Brain microvascular endothelial cell (primary cell): ENCODE data around the gene GMDS.
A peak's percentile ranks its signal among the peaks of the same experiment; 100 is the strongest.

Source experiments
- DNase-seq: peaks from one replicate; pipeline ENCODE4 v3.0.0-alpha.2; 2020
- H3K27ac ChIP-seq: fragments of 250-450 bp; sonication (Bioruptor Pico); 2 replicates; pipeline ENCODE4 v1.5.1; 2020; ENCODE audit warnings: mild to moderate bottlenecking, moderate library complexity
- H3K27me3 ChIP-seq: fragments of 250-450 bp; sonication (Bioruptor Pico); replicated peaks from 2 replicates; pipeline ENCODE4 v1.5.1; 2020; ENCODE audit warnings: mild to moderate bottlenecking
- H3K36me3 ChIP-seq: fragments of 250-450 bp; sonication (Bioruptor Pico); replicated peaks from 2 replicates; pipeline ENCODE4 v1.5.1; 2020; ENCODE audit warnings: mild to moderate bottlenecking
- H3K4me3 ChIP-seq: 2 replicates; pipeline ENCODE4 v1.5.1; 2011; ENCODE audit warnings: low read depth, mild to moderate bottlenecking, control low read depth, low read length, moderate library complexity
- CTCF ChIP-seq: IDR thresholded peaks from 2 replicates; pipeline ENCODE4 v1.5.1; 2011; ENCODE audit warnings: low read depth, mild to moderate bottlenecking, moderate library complexity, low read length, control low read depth, inconsistent platforms; ENCODE audit errors: missing control alignments
- in situ Hi-C: cut with HindIII; loops from 2 replicates; pipeline ENCODE4 v1.10.0; 2017; ENCODE audit warnings: low sequenced_read_pairs, low pct_ligation_motif_present

The GMDS gene

GRCh38 chr6:1609041-1609647, 636.3 kb downstream of the GMDS start:
- DNase-seq, result no peak
- Histone ChIP-seq H3K4me3 (peak overlapping the region; percentile 42), H3K27ac (no peak overlapping the region), H3K27me3 (peaks cover 48% of the 10 kb centered on the region), H3K36me3 (no peaks in the 10 kb centered on the region)
- in situ Hi-C loops, result loop anchor here (25.0 kb wide), 2 partner anchors 503 to 753 kb away; no protein-coding TSS in a partner anchor
- TF ChIP-seq CTCF, result no peak

DNA sequence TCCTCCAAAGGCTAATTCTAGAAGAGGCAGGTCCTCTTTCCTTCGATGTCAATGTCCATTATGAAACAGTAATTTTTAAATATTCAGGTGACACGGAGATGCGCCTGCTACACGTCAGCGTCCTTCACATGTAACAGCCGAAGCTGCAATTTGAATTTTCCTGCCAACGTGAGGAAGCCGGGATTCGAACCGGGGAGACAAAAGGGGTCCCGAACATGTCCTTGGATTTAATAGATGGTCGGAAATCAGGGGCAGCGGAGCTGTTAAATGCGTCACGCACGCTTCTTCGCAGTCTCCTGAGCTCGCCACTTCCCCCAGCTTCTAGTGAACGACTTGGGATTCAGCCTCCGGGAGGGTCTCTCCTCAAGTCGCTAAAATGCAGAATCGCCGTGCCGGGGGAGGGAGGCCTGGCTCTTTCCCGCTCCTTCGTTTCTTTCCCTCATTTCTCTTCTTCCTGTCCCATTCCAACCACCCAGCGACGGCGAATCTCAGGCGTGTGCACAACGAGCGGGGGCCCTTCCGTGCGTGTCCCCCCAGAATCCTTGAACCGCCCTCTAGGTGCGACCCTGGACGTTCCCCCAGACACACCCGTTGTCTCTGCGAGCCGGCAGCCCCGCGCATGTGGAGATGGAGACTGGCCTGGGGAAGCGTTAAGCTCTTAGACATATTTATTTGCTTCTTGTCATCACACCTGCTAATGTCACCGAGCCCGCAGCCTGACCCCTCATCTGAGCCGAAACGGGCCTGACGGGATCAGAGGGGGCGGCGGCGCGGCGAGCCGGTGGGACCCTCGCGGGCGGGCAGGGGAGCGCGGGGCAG, 637.0 kb downstream of the GMDS start:
- Histone ChIP-seq H3K27me3 (peaks cover 48% of the 10 kb centered on the region), H3K4me3 (no peak overlapping the region), H3K36me3 (no peaks in the 10 kb centered on the region), H3K27ac (no peak overlapping the region)
- no peak for DNase-seq
- no peak for TF ChIP-seq CTCF
- in situ Hi-C loops, result loop anchor here (25.0 kb wide), 2 partner anchors 504 to 754 kb away; no protein-coding TSS in a partner anchor

DNA sequence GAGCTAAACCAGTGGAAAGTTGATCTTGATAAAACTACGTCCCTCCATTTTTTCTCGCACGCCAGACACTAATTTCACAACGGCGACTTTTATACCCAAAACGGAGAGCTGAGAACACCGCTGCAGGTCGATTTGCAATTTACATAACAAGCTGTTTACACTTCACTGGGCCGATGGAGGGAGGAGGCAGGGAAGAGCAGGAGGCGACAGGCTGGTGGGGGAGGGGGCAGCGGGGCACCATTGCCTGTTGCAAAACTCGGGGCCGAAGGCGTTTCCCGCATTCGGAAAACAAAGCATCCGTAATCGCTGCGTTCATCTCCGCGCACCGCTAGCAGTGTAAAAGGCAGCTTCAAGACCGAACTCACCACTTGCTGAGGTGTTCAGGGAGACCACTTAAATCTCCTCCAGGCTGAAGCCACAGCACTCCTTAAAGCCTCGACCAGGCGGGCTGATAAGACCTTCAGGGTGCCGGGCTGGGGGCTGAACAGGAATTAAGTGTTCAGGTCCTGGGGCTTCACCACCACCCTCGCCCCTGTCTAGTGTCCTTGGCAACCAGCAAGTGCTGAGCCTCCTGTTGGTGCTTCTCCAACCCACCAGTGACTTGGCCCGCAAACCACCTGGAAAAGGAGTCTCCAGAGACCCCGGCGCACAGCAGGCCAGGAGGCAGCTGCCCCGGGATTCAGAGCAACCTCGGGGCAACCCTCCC, 637.7 kb downstream of the GMDS start:
- in situ Hi-C loops, result loop anchor here (25.0 kb wide), 2 partner anchors 505 to 755 kb away; no protein-coding TSS in a partner anchor
- H3K4me3 ChIP-seq, result no peak overlapping the region
- H3K27ac ChIP-seq, result no peak overlapping the region
- DNase-seq, result no peak
- TF ChIP-seq CTCF, result no peak
- H3K36me3 ChIP-seq, result no peaks in the 10 kb centered on the region
- peaks cover 48% of the 10 kb centered on the region for H3K27me3 ChIP-seq

GRCh38 chr6:1606780-1607515, 638.5 kb downstream of the GMDS start:
- no peak for TF ChIP-seq CTCF
- no peak for DNase-seq
- Histone ChIP-seq H3K27ac (no peak overlapping the region), H3K36me3 (no peaks in the 10 kb centered on the region), H3K27me3 (peaks cover 52% of the 10 kb centered on the region), H3K4me3 (no peak overlapping the region)
- in situ Hi-C loops, result loop anchor here (25.0 kb wide), 2 partner anchors 505 to 755 kb away; no protein-coding TSS in a partner anchor
